Epithelial cell of prostate (primary cell): Measurements from ENCODE around the gene AGAP3.

Experiments
- DNase-seq: peaks from one replicate; pipeline ENCODE4 v3.0.0-alpha.2; 2011; ENCODE audit warnings: low read depth, low spot score
- H3K27ac ChIP-seq: fragments of 450-650 bp; 2 replicates; pipeline ENCODE4 v1.5.1; 2017; ENCODE audit warnings: mild to moderate bottlenecking

AGAP3 gene

GRCh38 chr7:151085329-151085690, 965 bp upstream of the AGAP3 start:
- DNase-seq = no peak

GRCh38 chr7:151086802-151087244, 548 bp downstream of the AGAP3 start:
- DNase-seq = no peak
- H3K27ac ChIP-seq = peak overlapping the region; percentile 80

More at GRCh38 chr7:151085329-151085690, 965 bp upstream of the AGAP3 start:
- no peak overlapping the region for H3K27ac ChIP-seq

DNA sequence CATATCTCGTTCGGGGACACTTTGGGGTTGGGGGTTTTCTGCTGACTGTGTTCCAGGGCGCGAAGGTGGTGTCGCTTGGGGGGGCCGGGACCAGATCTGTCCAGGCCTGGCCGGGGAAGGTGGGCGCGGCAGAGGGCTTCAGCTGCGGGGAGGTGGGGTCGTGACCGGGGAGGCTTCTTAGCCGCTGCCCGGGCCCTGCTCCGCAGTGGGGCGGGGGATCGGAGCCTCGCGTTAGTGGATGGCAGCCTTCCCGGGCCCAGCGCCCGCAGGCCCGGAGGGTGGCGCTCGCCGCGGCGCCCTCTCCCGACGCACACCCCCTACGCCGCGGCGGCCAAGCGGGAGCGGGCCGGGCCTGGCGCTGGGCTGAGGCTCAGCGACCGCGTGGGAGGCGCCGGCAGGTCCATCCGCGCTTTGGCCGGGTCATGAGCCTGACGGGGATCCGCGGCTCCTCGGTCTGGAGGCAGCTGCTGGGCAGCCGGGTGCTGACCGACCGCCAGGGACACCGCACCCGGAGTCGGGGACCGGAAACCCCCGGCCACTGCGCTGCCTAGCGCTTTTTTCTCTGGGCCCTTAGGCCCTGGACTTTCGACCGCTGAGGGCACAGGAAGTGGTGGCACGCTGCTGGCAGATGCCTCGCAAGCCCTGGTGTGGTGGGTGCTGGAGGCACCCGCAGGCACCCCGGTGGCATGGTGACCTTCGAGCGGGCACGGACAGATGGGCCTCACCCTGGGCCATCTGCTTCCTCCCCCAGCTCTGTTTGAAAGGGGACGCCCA, 1.2 kb downstream of the AGAP3 start:
- DNase-seq = no peak
- H3K27ac ChIP-seq = peak overlapping the region; percentile 80

- H3K27ac ChIP-seq = peak overlapping the region; percentile 80
- DNase-seq = no peak
Observed at GRCh38 chr7:151088019-151088855, 2.0 kb downstream of the AGAP3 start.

DNA sequence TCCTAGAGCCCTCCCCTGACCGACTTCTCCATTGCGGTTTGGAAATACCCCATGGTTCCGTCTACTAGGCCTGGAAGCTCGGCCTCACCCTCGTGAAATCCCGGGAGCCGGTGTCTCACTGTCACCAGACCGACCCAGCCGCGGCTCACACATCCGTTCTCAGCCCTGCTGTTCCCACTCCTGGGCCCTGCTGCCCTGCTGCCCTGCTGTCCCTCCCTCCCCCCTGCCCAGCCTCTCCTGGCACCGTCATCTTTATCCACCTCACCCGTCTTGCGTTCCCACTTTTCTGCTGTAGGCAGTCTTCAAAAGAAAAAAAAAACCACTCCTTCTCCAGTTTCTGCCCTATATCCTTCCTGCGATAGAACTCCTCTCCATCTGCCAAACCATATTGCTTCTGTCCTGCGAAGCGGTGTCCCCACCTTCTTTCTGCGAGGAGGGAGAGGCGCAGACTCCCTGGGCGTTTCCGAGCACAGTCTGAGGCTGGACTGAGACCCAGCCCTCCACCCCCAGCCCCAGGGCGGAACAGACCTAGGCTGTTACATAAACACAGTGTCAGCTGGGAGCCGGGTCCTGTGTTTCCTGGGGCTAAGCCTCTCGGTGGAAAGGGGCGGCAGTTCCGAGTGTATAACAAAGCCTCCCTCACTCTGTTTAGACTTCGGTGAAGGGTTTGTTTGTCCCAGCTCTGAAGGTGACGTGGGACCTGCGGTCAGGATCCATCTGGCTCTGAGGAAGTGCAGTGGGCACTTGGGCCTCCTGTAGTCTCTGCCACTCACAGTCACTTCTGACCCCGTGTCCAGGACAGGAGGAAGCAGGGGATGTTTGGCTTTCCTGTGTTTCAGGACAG, 2.8 kb downstream of the AGAP3 start:
- DNase-seq = no peak
- H3K27ac ChIP-seq = peak overlapping the region; percentile 80

DNA sequence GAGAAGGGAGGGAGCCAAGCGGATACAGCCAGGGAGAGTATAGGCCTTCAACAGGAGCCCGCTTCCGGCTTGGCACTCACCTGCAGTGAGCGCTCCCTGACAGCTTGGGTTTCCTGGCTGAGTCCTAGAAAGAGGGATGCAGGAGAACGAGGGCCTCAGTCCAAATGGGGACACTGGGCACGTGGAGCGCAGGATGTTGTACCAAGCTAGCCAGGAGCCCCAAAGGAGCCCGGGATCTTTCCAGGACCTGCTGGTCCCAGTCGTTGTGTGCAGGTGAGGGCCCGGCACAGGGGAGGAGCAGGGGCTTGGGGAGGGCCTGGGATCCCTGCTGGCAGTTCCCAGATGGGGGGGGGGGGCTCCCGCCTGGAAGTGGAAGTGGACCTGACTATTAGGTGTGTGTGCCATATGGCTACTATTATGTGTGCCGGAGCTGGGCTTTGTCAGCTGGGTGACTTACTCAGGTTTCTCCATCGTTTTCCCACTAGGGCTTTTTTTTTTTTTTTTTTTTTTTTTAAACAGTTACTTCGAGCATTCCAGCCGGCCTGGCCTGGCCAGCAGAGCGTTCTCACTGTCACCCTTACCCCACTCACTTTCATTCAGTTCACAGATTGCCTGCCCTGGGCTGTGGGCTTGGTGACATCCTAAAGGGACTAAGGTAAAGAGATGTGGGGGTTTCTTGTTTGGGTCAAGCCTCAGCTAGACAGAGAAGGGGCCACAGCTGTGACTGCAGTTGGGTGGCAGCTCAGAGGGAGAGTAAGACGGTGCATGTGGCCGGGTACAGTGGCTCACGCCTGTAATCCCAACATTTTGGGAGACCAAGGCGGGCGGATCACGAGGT, 3.8 kb downstream of the AGAP3 start:
- H3K27ac ChIP-seq = peak overlapping the region; percentile 80
- DNase-seq = no peak

GRCh38 chr7:151091003-151091402, 4.7 kb downstream of the AGAP3 start:
- no peak overlapping the region for H3K27ac ChIP-seq
- DNase-seq = no peak

- DNase-seq = no peak
- H3K27ac ChIP-seq = no peak overlapping the region
Observed at GRCh38 chr7:151091431-151091830, 5.2 kb downstream of the AGAP3 start.

DNA sequence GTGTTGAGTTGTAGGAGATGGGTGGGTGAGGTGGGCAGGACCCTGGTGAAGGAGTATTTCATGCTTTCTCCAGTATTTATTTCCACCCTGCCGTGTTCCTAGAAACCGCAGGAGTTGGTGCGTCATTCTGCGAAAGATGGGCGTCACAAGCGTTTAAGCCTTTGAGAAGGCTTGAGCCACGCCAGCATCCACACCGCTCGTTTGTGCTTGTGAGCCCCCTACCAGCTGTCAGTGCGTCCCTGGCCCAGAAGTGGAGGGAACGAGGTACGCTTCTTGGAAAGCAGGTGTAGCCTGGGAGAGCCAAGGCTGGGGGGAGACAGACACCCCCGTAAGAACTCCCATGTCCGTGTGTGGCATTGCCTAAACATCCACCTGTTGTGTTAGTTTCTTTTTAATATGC, 5.7 kb downstream of the AGAP3 start:
- no peak for DNase-seq
- no peak overlapping the region for H3K27ac ChIP-seq

- H3K27ac ChIP-seq = no peak overlapping the region
- DNase-seq = no peak
Observed at GRCh38 chr7:151093748-151094147, 7.5 kb downstream of the AGAP3 start.

GRCh38 chr7:151094675-151095074, 8.4 kb downstream of the AGAP3 start:
- DNase-seq = no peak
- no peak overlapping the region for H3K27ac ChIP-seq

GRCh38 chr7:151095123-151095797, 9.0 kb downstream of the AGAP3 start:
- DNase-seq = no peak
- H3K27ac ChIP-seq = no peak overlapping the region

DNA sequence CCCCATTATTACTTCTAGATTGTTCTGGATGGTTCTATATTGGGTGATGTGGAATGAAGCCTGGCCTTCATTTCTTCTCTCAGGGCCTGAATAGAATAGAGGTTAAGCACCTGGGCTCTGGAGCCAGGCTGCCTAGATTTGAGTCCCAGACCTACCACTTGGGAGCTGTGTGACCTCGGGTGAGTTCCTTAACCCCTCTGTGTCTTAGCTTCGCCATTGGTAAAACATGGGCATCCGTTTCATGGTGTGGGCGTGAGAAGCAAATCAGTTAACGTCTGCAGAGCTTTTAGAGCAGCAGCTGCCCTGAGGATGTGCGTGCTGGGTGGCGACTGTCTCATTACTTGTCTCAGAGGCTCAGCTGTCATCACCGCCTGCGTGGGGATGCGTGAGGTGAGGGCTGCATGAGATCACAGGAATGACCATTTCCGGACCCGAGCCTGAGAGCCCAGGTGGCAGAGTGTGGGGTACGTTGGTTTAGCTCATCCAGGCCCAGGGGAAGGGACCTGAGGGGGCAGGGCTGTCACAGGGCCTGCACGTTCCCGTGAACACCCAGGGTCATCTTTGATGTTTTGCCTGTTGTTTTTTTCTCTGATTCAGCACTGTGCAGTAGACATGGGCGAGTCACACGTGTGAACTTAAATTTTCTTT, 9.7 kb downstream of the AGAP3 start:
- no peak overlapping the region for H3K27ac ChIP-seq
- DNase-seq = no peak

- no peak overlapping the region for H3K27ac ChIP-seq
- DNase-seq = no peak
Observed at GRCh38 chr7:151099486-151100211, 13.4 kb downstream of the AGAP3 start.

DNA sequence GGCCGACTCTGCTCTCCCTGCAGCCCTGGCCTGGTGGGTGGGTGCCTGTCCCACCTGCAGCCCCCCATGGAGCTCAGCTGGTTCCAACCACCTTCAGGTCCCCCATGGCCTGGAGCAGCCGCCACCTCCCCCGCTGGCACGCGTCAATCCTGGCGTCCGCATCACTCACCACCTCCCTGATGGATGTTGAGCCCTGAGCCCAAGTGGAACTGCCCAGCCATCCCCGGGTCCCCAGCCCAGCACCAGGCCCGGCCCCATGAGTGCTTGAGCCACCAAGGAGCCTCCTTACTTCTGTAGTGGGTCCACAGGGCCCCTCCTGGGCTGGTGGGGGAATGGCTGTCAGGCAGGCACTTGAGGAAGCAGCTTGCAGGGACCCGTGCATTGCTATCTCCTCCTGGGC, 14.6 kb downstream of the AGAP3 start:
- DNase-seq = no peak
- no peak overlapping the region for H3K27ac ChIP-seq

GRCh38 chr7:151101621-151102396, 15.5 kb downstream of the AGAP3 start:
- DNase-seq = no peak
- H3K27ac ChIP-seq = no peak overlapping the region

DNA sequence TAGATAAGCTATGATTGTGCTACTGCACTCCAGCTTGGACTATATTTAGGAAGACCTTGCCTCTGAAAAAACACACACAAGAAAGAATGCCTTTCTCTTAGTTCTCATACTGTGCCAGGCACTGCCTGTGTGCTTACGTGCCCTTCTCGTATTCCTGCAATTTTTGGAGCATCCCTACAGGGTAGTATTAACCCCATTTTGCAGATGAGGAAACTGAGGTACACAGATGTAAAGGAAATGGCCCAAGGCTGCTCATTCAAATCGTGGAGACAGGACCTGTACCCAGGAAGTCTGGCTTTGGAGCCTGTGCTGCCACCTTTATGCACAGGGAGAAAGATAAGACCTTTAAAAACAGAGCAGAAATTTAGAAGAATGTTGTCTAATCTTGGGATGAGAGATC, 16.7 kb downstream of the AGAP3 start:
- DNase-seq = no peak

More for the DNA sequence above, 16.7 kb downstream of the AGAP3 start:
- no peak overlapping the region for H3K27ac ChIP-seq
